Fibroblast of peridontal ligament (primary cell): ENCODE measurements around the gene GOLGA2.
A peak's percentile ranks its signal among the peaks of the same experiment; 100 is the strongest.

ENCODE experiments used
- DNase-seq: peaks from one replicate; pipeline ENCODE4 v3.0.0-alpha.2; 2010; ENCODE audit errors: extremely low read depth

The GOLGA2 gene

GRCh38 chr9:128257086-128257825, 18.6 kb downstream of the GOLGA2 start:
- DNase-seq, result no peak

DNA sequence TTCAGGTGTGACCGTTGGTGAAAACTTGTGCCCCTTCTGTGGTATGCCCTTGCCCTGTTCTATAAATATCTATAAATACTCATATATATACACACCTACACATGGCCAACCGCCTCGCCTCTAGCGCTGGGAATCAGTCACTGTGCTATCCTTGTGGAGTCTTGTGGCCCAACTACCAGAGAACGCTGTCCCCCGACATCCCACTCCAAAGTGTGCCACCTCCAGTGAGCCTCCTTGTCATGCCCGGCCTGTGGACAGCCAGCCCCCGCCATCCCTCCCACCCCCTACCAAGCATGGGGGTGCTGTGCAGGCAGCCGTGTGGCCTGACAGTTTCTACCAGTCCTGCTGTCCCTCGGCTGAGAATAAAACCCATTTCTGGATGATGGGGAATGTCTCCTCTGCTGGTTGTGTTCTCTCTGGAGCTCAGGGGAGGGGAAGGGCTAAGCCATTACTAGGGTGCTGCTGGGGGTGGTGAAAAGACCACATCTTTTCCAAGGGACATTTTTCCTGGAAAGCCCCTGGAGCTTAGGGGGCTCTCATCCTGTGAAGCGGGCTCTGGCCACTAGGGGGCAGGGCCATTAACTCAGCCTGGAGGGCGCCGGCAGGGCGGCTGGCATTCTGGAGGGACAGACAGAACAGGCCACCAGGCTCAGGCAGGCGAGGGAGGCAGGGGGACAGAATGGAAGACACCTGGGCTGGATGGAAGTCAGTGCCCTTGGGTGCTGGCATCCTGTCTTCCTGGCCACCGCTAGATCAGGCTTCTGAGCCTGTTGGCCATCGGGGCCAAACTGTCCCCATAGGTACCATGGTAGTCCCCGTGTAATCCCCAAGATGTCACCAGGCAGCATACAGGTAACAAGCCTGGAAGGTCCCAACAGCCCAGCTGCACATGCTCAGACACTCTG, 20.7 kb downstream of the GOLGA2 start:
- DNase-seq, result peak; percentile 40

DNA sequence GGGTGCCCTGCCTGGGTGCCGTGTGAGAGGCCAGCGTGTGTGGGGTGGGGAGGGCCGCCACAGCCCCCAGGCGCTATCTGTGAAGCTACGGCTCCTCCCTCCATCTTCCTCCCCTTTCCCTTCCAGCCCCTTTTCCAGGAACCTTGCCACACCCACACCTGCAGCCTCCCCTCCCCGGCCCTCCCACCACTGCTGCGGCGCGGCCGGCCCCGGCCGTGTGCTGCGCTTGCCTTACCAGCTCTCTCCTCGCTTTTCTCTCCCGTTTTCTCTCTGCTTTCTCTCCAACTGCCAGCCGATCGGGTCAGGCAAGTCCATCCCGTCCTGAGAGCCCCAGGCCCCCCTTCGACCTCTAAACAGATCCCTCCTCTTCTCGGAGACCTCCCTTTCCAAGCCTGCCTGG, 21.4 kb downstream of the GOLGA2 start:
- no peak for DNase-seq

- DNase-seq, result no peak
Measured at GRCh38 chr9:128253991-128254346, 21.8 kb downstream of the GOLGA2 start.

DNA sequence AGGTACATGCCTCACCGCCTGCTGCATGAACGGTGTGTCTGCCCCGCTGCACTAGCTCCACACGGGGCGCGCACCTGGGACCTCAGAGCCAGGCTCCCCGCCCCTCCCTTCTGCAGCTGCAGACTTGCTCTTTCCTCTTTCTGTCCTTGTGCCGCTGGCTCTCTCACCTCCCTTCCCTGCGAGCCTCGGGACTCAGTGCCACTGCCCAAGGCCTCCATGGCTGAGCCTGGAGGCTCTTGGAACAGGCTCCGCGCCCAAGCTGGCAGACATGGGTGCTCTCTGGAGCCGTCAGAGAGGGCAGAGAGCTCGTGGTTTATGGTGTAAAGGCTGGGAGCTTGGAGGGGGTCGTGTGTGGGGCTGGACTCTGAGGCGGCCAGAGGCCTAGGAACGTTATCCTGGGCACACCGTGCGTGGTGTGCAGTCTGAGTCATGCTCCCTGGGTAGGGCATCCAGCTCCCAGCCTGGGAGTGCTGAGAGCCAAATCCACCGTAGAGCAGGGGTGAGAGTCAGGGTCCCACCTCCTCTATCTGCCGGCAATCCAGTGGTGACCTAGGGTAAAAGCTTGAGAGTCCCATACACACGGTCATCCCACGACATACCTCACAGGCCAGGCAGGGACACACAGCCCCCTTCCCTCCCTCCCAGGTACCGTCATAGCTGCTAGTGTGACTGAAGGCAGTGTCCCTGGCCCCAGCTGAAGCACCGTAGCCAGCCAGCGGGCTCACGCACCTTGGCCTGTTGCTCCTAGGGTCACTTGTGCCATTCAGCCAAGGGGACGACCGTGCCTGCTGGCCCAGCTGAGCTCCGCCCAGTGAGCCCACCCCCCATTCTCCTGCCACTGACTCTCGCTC, 22.4 kb downstream of the GOLGA2 start:
- DNase-seq, result no peak

- DNase-seq, result no peak
Measured at GRCh38 chr9:128252317-128253139, 23.3 kb downstream of the GOLGA2 start.

GRCh38 chr9:128251732-128252100, 24.1 kb downstream of the GOLGA2 start:
- DNase-seq, result peak; percentile 26

DNA sequence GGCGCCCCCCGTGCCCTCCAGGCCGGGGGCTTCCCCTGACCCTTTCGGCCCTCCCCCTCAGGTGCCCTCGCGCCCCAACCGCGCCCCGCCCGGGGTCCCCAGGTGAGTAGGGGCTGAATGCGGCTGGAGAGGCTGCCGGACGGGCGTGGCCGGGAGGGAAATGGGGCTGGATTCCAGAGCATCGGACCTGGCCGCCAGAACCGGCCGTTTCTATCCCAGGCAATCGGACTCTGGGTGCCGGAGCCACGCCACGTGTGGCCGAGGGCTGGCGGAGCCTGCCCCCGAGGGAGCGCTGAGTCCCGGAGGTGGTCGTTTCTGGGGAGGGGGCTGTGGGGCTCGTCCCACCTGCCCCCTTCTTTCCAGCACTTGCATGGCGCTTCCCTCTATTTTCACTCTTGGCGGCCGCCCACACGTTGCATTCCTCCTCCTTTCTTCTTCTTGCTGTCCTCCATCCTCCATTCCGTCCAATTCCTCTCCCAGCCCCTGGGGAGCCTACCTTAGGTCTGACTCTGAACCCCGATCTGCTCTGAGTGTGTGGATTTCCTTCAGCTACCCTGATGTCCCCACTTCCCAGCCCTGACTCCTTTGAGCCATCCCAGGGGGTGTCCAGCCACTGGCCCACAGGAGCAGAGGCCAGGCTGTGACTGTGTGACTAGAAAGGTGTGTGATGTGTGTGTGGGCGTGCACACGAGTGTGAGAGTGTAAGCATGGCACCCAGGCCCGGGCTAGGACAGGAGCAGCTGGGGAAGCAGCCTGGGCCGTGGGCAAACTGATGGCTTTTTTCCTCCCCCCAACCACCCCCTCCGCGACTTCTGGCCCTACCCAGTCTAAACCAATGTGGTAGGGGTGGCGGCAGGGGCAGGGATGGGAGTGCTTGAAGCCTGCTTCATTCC, 24.7 kb downstream of the GOLGA2 start:
- no peak for DNase-seq

- DNase-seq, result peak; percentile 14
Measured at GRCh38 chr9:128249908-128250838, 25.6 kb downstream of the GOLGA2 start.

DNA sequence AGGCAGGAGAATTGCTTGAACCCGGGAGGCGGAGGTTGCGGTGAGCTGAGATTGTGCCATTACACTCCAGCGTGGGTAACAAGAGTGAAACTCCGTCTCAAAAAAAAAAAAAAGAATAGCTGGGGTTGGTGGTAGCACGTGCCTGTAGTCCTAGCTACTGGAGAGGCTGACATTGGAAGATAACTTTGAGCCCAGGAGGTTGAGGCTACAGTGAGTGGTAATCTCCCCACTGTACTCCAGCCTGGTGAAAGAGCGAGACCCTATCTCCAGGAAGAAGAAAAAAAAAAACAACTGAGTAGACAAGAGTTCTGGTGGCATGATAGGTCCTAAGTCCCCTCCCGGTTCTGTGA, 26.3 kb downstream of the GOLGA2 start:
- DNase-seq, result no peak

GRCh38 chr9:128247226-128247803, 28.5 kb downstream of the GOLGA2 start:
- DNase-seq, result no peak

GRCh38 chr9:128246471-128246870, 29.3 kb downstream of the GOLGA2 start:
- DNase-seq, result no peak

DNA sequence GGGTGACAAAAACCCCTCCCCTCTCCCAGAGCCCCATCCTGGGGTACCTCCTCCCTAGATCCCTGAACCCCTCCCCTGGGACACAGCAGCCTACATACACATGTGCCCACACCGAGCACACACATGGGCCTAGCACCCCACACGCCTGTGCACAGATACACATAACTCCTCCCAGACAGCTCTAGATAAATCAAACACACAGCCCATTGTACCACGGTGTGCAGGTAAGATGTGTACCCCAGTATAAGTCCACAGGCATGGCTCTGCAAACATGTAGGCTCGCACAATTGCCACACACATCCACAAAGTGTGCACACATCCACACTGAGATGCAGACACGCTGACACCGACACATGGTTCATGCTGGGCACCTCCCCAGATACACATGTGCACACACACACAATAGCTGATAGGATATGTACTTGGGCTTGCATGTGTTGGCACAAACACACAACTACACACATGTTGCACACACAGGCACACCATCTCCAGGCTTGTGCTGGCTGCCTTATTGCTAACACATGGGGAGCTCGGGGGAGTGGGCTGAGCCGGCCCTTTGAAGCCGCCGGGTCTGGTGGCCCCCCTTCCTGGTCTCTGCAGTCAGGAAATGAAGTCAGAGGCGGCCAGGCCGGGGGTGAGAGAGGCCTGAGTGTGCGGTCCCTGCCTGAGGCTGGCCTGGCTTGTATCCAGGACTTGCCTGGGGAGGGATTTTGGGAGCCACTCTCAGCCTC, 30.2 kb downstream of the GOLGA2 start:
- DNase-seq, result peak; percentile 49

DNA sequence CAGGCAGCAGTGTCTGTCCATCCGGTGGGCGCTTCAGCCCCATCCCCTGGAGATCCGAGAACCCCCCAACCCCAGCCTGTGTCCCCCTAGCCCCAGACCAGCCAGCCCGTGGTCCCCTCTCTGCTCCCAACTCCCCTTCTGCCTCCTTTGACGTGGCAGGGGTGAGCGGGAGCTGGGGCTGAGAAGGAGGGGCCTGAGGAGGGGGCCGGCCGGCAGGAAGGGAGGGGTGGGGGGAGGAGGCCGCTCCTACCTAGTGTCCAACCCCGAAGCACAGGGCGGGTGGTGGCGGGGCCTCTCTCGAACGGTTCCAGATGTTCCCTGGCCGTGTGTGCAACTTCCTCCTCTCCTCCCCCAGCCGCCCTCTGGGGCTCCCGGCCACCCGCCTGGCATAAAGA, 31.0 kb downstream of the GOLGA2 start:
- peak; percentile 89 for DNase-seq

DNA sequence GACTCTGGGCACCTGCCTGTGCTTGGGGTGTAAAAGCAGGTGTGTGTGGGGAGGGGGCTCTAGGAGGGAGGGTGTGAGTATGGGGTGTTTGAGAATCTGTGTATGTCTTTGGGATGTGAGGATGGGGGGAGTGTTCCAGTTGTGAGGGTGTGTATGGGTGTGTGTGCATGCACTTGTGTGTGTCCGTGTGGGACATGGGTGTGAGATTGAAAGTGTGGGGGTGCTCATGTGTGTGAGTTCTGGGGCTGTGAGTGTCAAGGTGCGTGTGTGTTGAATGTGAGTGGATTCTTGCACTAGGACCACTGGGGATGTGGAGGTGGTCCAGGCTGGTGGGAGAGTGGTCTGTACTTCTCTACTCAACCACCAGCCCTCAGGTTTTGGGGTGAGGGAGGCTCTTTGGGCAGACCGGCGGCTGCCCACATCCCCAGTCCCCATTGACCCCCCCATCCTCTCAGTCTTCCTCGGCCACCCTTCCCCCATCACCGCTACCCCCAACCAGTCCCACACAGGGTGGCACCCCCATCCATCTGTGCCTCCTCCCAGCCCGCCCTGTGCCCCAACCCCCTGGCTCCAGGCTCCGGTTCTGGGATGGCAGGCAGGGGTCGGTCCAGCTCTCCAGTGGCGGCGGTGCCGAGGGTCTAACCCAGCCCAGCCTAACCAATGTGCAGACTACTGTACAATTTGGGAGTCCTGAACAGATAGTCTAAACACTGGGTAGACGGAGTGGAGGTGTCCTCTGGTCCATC, 31.5 kb downstream of the GOLGA2 start:
- DNase-seq, result peak; percentile 9

GRCh38 chr9:128243215-128244018, 32.4 kb downstream of the GOLGA2 start:
- peak; percentile 68 for DNase-seq

GRCh38 chr9:128242828-128243214, 33.0 kb downstream of the GOLGA2 start:
- no peak for DNase-seq
